Measurements from ENCODE around the gene LAD1.
A peak's percentile ranks its signal among the peaks of the same experiment; 100 is the strongest.

The LAD1 gene

DNA sequence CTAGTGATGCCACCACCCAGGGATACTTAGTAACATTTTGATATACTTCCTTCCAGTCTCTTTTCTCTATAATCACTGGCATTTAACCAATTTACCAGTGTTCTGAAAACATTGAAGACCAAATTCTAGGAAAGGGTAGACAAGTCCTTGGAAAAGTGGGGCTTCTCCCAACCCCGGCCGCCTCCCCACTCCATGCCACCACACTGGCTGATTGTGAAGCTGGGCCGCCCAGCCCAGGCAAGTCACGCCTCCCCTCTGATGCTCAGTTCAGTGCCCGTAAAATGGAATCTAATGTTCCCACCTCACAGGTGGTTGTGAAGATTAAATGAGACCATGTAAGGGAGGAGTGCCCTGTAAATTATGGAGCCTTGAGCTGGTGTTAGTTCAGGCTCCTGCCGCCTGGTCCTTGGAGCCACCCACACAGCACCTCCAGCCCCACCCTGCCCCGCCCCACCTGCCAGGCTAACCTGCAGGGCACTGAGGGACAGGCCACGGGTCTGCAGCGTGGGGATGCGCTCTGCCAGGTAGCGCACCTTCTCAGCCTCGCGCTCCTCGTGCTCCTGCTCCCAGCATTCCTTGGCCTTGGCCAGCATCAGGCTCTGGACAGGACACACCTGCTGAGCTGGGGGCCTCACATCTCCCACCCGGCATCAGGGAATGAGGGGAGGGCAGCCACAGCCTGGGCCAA, 15.1 kb upstream of the LAD1 start:
- DNase-seq: no peak

DNA sequence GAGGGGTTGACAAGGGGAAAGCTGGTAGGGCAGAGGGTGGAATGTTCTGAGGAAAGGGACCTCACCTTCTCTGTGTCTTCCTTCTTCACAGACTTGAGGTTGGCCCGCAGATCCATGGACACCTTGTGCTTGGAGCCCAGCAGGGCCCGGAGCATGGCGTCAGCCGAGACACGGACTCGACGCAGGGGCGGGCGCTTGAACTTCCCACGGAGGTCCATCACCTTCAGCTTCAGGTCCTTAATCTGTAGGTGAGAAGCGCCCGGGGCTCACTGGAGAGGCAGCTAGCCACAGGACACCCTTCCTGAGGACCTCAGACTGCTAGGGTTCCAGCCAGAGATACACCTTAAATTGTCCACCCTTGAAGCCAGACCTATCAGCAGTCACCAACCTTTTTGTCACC, 12.2 kb upstream of the LAD1 start:
- DNase-seq: no peak

DNA sequence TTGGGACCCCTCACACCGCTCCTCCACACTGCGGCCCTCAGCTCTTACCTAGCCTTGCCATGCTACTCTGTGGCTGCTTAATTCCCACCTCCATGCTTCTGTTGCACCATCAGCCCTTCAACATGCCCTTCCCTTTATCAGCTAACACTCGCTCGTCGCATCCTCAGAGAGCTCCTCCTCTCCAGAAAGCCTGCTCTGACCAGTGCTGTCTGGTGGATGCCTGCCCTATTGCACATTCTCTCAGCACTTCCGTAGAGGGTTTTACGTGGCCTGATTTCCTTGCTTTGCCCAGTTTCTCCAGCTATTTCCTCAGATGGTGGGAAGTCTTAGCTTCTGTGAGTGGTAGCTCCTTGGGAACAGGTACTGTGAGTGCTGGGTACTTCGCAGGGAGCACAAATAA, 10.3 kb upstream of the LAD1 start:
- DNase-seq: no peak

DNA sequence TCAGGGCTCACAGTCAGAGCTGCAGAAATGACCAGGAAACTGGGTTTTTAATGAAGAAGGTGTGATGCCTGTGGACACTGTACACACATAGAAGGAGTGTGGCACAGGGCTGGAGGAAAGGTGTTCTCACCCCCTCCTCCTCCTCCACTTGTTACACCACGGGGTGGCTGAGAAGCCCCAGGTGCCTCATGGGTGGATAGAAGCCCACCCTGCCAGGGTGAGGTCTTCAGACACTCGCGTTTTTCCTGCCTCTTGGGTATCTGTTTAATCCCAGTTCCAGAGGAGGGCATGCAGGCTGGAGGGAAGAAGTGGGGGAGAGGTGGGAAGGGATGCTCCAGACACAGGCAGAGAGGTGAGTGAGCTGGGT, 9.7 kb upstream of the LAD1 start:
- DNase-seq: no peak

DNA sequence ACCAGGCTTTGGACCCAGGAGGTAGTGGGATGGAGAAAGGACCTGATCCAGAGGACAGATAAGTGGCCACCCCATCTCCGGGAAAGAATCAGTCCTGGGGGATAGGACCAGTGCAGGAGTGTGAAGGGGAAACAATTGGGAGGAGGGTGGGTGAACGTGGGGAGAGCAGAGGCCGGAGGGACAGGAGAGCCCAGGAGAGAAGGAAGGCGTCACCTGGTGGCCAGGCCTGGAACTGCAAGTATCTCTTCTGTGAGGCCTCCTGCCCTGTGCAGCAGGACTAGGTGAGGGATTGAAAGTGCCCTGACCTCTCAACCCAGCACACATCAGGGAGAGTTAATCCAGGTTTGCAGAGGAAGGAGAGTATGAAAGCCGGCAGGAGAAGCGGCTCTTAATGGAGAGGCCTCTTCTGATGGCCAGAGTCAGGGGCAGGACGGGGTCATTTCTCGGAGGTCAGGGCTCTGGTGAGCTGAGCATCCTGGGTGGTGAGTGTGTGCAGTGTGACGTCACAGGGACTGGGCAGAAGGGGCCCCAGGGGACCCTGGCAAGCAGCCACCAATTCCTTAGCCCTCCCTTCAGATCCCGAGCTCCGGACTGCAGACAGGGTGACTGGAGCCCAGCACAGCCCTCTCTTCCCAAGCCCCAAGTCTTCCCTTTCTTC, 9.2 kb upstream of the LAD1 start:
- DNase-seq: peak; percentile 32

DNA sequence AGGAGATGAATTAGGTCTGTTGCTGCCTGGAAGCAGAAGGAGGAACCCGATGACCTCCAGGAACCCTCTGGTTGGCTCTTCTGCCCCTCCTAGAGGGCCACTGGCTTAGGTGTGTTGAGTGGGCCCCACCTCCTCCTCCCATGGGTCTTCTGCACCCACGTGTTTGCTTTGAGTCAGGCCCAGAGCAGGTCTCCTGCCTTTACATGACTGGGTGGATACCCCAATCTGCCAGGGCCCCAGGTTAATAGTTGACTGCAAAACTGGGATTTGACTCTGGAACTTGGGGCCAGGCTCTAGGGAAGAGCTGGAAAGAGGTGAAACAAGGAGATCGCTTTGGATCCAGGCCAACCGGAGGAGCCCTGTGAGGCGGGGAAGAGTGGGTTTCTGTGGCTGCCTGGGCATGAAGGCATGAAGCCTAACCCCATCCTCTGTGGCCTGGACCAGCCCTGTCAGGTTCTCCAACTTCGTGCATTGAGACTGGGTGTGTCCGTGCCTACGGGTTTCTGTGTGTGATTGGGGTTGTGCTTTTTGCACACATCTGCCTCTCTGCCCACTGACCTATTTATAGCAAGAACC, 7.8 kb upstream of the LAD1 start:
- DNase-seq: no peak

DNA sequence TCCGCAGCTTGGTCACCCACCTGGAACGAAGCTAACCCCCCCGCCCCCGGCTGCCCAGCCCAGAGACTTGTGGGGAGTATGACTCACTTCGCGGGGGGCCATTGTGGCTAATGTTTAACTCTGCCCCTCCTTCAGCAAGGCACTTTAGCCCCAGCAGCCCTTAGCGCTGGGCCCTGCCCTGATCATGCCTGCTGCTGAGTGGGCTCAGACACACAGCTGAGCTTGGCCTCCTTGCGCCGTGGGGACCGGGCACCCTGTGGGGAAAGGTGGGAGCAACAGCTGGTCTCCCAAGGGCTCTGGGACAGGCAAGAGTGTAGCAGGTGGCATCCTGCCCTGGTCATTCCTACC, 6.3 kb upstream of the LAD1 start:
- DNase-seq: no peak

DNA sequence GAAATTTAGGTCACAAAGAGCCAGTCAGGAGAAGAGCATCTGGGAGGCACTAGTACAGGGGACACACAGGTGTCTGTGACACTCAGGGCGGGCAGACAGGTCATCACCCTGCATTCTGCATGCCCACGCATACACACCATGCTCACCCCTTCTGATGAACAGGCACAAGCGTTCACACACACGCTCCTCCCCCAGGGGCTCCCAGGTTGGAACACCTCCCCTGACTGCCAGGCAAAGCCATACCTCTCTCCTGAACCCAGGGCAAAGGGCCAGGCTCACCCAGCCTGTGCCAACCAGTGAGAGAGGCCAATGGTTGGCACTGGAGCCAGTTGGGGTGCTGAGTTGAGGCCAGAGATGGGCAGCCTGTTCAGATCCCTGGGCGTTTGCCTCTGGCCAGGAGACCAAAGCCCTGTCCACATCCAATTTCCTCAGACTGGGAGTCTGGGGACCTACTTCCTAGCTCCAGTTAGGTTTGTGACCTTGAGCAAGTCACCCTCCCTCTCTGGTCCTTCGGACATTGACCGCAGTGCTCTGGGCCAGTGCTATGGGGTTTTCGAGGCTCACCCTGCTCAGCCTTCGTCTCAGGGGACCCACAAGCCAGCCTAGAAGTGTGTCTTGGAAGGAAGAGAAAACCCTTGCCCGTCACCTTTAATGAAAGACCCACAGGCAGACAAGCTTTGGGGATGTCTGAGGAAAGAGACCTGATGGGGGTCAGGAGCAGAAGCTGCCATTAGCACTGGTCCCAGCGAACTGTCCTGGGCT, 5.8 kb upstream of the LAD1 start:
- DNase-seq: no peak

DNA sequence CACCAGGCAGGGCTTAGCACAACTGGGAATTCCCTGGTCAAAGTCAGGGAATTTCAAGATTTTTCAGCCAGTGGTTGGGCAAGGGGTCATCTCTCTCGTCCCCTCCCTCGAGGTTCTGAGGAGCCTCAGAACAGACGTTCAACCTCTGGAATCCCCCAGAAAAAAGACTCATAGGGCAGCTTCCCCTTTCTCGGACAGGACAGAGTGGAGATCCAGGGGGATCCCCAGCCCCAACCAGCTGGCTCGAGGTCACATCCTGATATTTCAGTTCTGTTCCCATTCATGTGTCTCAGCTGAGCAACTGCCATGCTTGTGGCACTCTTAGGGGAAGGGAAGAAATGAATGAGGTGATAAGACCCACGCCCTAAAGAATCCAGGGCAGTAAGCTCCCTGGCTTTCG, 4.9 kb upstream of the LAD1 start:
- DNase-seq: no peak

DNA sequence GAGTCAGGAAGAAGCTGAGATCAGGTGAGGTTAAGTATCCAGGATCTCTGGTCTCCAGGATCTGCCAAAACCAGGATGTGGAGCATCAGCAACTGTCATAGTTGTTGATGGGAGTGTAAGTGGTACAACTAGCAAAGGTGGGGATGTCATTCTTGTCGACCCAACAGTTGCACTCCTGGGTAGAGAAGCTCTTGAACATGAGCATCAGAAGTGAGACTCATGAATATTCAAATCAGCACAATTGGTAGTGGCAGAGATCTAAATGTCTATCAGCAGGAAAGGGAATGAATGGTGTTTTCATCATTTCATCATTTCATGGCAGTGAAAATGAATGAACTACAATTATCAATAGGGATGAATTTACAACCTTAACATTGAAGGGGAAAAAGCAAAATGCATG, 4.2 kb upstream of the LAD1 start:
- no peak for DNase-seq

DNA sequence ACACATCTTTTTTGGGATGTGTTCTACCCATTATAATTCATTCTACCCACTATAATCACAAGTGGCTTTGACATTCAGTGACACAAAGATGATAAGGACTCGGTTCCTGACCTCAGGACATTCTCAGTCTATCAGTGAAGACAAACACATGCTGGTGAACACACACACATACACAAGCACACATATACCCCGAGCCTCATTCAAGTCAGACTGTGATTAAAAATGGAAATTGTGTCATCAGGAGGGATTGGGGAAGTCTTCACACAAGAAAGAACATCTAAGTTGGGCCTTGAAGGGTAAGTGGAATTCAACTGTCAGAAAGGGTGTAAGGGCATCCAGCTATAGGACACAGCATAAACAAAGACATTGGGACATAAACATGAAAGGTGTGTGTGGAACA, 2.6 kb upstream of the LAD1 start:
- DNase-seq: no peak

DNA sequence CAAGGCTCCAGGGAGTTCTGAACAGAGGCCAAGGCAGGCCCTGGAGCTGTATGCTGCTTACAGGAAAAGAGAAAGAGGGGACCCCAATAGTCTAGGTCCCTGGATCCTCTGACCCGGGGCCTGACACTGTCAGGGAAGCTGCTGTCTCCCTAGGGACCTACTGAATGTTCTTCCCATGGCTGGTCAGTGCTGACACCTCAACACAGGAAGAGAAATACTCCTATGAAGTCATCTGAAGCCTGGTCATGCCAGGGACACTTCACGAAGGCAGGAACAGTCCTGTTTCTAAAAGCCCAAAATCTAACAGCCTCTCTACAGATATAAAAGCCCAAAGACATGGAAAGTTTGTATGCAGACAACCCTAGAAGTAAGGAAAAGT, 1.7 kb upstream of the LAD1 start:
- DNase-seq: no peak

DNA sequence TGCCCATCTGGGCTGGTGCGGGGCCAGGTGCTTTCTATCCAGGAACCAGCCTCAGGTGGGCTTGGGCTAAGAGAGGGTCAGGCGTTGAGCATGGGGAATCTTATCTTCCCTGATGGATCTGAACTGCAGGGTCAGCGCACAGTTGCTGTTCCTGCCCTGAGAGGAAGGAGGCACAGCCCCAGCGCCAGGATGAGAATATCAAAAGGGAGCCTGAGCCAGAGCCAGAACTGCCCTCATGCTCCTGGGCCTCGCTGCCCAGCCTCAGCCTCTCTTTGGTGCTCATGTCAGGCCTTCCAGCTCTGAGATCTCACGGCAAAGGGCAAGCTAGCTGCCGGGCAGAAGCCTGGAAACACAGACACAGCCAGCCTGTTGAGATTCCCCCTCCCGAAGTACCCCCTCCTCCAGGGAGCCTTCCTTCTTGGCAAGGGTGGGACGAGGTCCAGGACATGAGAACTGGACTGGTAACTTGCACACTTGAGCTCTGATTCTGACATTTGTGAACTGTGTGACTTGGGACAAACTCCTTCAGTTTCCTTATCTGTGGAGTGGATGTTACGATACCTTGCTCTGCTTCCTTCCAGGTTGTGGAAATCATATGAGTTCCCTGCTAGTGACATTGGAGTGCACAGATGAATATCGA, 1.2 kb upstream of the LAD1 start:
- no peak for DNase-seq

DNA sequence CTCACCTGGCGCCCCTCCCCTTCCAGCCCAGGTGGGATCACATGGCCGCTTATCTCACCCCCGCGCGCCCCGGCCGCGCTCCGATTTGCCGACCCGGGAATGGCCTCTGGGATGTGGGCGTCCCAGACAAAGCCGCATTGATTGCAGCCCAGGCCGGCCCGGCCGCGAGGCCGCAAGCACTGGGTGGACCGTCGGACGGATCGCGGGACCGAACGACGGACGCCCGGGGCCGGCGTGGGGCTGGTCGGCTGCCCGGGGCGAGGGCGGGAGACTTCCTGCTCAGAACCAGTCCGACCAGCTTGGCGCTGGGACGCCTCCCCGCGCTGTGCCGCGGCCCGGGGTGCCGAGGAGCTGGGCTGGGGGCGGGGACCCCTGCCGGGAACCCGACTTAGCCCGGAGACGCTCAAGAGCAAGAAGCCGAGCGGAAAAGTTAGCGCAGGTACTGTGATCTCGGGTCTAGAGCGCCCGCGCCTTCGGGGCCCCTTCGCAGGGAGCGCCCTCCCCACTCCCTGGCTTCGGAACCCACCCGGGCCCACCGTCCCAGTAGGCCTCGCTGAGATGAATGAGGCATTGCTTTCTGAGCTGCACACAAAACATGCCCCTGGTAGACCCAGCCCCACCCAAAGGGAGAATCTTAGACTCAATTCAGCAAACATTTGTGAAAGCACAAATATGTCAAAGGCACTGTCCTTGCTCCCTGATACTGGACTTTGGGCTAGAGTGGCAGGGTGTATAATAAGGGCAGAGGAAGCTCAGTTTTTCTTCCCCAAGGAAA, 415 bp upstream of the LAD1 start:
- no peak for DNase-seq

DNA sequence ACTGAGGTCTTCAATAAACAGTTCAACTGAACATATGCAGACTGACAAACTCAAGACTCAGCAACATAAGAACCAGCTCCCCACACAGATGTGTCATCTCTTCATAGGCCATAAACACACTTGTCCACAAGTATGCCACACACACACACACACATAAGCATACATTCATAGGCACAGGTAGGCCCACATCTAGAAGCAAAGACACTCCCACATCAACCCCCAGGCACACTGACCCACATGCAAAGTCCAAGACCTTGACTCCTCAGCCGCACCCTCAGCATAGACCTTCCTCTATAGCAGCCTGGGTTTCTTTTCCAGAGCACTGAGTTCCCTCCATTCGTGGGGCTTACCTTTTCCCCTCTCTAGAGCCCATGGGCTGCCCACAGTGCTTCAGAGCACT, 1.4 kb downstream of the LAD1 start:
- no peak for DNase-seq

DNA sequence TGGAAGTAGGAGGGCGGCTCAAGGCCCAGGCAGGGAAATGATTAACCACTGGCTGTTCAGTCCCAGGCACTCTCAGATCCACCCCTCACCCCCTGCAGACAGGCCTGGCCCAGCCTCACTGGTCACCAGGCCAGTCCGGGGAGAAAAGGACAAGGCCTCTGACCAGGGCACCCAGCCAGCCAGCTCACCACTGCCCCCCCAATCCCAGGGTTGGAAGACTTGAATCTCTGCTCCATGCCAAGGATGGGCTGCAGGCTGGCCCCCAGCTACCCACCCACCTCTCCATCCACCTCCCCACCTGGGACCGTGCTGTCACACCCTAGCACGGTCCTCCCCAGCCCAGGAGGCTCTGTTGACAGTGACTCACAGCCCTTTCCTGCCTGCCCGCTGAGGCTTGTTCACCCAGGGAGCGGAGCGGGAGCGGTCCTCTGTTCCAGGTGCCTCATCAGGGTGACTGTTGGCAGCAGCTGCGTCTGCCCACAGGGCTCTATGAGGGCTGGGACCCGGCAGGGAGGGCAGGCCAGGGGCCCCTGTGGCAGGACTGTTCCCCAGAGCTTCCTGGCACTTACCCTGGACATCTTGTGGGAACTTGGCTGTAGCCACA, 2.2 kb downstream of the LAD1 start:
- DNase-seq: no peak

DNA sequence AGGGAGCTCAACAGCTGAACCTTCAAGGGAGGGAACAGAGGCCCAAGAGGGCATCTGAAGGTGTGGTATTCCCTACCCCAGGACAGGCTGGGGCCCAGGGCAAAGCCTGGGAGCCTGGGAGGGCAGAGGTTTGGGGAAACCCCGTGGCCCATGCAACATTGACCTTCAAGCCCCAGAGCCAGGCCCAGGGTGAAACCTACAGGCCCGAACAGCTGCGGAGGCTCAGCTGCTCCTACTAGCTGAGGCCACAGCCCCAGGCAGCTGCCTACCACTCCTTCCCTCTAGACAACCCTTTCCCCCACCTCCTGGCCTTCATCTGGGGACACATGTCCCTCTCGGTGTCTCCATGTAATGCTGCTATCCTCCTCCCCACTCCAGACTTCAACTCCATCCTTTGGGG, 3.2 kb downstream of the LAD1 start:
- no peak for DNase-seq

DNA sequence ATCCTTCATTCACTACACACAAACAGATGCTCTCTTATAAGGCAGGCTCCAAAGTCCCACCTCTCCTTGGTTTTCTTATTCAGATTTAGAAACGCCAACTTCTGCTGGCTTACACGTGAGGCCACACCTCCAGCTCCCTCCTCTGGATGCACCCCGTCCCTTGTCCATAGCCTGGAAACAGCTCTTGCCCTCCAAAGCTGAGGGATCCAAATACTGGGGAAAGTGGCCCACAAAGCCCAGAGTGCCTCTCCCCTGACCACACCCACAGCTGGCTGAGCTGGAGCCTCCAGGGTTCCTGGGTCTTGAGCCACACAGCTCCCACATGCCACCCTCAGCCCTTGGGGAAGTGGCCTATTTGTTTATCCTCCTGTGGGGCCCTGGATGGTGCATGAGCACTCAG, 4.5 kb downstream of the LAD1 start:
- no peak for DNase-seq

DNA sequence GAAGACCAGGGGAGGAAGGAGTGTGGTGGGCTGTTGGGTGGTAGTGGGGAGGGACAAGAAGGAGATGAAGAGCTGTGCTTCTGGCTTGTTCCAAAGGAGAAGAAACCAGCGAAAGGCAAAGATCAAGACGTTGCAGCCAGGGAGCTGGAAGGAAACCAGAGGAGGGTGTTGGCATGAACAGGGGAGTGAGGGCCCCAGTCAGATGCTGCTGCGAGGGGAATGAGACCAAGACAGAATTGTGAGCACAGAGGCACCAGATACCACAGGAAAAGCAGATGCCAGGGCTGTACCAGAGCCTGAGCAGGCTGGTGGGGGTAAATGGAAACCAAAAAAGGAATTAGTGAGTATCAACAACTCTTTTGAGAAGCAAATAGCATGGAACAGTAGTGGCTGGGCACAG, 6.0 kb downstream of the LAD1 start:
- no peak for DNase-seq

DNA sequence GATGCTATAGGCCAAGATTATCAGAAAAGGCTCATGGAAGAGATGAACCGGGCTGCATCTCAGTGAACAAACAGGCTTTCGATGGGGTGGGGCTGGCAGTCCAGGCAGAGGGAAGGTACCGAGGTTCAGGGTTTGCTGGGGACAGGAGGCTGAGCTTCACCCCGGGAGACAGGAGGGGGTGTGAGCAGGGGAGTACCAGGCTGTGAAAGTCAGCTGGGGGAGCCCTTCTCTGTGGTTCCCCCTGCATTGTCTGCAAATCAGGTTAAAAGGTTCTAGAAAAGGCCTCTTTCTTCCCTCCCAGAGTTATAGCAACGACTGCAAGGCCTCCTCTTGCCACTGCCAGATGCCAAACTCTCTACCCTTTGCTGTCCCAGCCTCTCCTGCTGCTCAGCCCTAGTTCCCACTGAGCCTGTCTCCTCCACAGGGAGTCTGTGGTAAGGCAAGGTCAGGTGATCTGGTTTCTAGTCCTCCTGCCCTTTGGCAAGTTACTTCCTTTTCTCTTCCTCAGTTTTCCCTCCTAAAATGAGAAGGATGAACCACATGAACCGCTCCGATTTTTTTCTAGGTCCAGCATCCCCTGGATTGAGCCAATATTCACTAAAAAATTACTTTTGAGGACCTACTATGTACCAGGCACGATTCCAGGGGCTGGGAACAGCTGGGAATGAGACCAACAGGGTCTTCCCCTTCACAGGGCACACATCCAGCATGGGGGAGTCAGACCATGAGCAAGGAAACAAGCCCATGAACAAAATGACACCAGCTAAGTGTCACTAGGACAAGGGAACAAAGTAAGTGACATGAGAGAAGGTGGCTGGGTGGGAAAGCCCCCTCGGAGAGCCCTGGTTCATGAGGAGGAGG, 7.2 kb downstream of the LAD1 start:
- DNase-seq: no peak

DNA sequence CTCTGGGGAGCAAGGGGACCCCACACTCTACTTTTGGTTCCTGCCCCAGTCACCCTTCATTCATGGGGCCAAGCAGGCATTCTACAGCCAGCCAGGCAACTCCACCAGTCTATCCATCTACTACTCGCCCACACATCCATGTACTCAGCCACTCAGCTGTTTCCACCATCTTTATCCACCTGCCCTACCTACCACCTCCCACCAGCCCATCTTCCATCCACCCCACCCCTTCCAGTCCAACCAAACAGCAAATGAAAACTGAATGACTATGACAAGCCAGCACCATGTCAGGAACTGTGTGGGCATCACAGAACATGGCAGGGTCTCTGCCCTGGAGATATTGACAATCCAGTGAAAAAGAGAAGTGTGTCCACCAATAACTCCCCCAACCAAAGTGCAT, 7.9 kb downstream of the LAD1 start:
- DNase-seq: no peak

All from effector CD8-positive, alpha-beta T cell (primary cell).